HEK293 (cell line): Measurements from ENCODE around the gene PPP5C.

ENCODE experiments used
- CTCF ChIA-PET: fragments of 350-600 bp; formaldehyde crosslinking; extraction: SDS; loops from one replicate; lab custom pipeline; 2021; ENCODE audit warnings: antibody characterized with exemption; lab: Yijun Ruan, JAX
- POLR2A ChIA-PET: fragments of 300-600 bp; formaldehyde crosslinking; extraction: SDS; loops from one replicate; lab custom pipeline; 2020; ENCODE audit warnings: antibody characterized with exemption, inconsistent platforms; lab: Yijun Ruan, JAX
- H3K27ac ChIP-seq: fragments of 200-500 bp; sonication (Bioruptor generic); 2 replicates; pipeline ENCODE4 v1.5.1; 2014; ENCODE audit warnings: low read depth, low read length, control low read depth, inconsistent platforms; ENCODE audit errors: extremely low read depth
- H3K36me3 ChIP-seq, 2 experiments: fragments of 200-500 bp in 1 of 2; sonication (Bioruptor generic) in 1 of 2; 1 replicate in 1 of 2; 2 replicates in 1 of 2; pipeline ENCODE4 v1.5.1; 2014 to 2017; ENCODE audit warnings: inconsistent platforms in 2 of 2, low read length in 2 of 2; ENCODE audit not compliant: control insufficient read depth in 2 of 2, insufficient read depth in 1 of 2
- H3K4me1 ChIP-seq: fragments of 200-500 bp; sonication (Bioruptor generic); 2 replicates; pipeline ENCODE4 v1.5.1; 2014; ENCODE audit warnings: mild to moderate bottlenecking, low read length, inconsistent platforms; ENCODE audit not compliant: control insufficient read depth, insufficient read depth
- H3K4me3 ChIP-seq: 2 replicates; pipeline ENCODE4 v1.5.1; 2011; ENCODE audit warnings: low read depth, mild to moderate bottlenecking, control low read depth, low read length, moderate library complexity
- H3K9me3 ChIP-seq: fragments of 200-500 bp; sonication (Bioruptor generic); 2 replicates; pipeline ENCODE4 v1.5.1; 2014; ENCODE audit warnings: low read depth, low read length, inconsistent platforms; ENCODE audit not compliant: control insufficient read depth, insufficient read depth
- BCL11B ChIP-seq: fragments of 450-650 bp; formaldehyde crosslinking; IDR thresholded peaks from 2 replicates; pipeline ENCODE4 v1.5.1; 2016; ENCODE audit warnings: low read depth, missing biosample characterization, missing genetic modification characterization
- GLI2 ChIP-seq: fragments of 450-650 bp; formaldehyde crosslinking; IDR thresholded peaks from 2 replicates; pipeline ENCODE4; 2017; ENCODE audit warnings: missing biosample characterization, missing genetic modification characterization, low read depth, borderline replicate concordance
- IKZF3 ChIP-seq: fragments of 450-650 bp; IDR thresholded peaks from 2 replicates; pipeline ENCODE4 v1.5.0; 2018; ENCODE audit warnings: missing biosample characterization, mild to moderate bottlenecking, missing genetic modification characterization, moderate library complexity
- SP2 ChIP-seq: fragments of 450-650 bp; formaldehyde crosslinking; IDR thresholded peaks from 2 replicates; pipeline ENCODE4 v1.5.1; 2016; ENCODE audit warnings: missing biosample characterization, missing genetic modification characterization
- TCF7L2 ChIP-seq: IDR thresholded peaks from 2 replicates; pipeline ENCODE4 v1.6.1; 2011; ENCODE audit warnings: low read depth, mild to moderate bottlenecking, inconsistent platforms, low read length, moderate library complexity, borderline replicate concordance
- YY1 ChIP-seq: fragments of 450-650 bp; formaldehyde crosslinking; IDR thresholded peaks from 2 replicates; pipeline ENCODE4 v1.5.1; 2018; ENCODE audit warnings: missing biosample characterization, missing genetic modification characterization
- ZNF292 ChIP-seq: fragments of 450-650 bp; formaldehyde crosslinking; IDR thresholded peaks from 2 replicates; pipeline ENCODE4 v1.5.1; 2016; ENCODE audit warnings: low read depth, missing biosample characterization, missing genetic modification characterization, borderline replicate concordance
- ZNF324 ChIP-seq: fragments of 450-650 bp; formaldehyde crosslinking; IDR thresholded peaks from 2 replicates; pipeline ENCODE4 v1.5.1; 2016; ENCODE audit warnings: missing biosample characterization, missing genetic modification characterization
- ZNF341 ChIP-seq: fragments of 450-650 bp; formaldehyde crosslinking; IDR thresholded peaks from 2 replicates; pipeline ENCODE4; 2016; ENCODE audit warnings: low read depth, missing biosample characterization, missing genetic modification characterization
- ZNF354C ChIP-seq: fragments of 450-650 bp; formaldehyde crosslinking; IDR thresholded peaks from 2 replicates; pipeline ENCODE4 v1.5.1; 2016; ENCODE audit warnings: missing biosample characterization, missing genetic modification characterization, low read depth, borderline replicate concordance
- ZNF510 ChIP-seq: fragments of 450-650 bp; formaldehyde crosslinking; IDR thresholded peaks from 2 replicates; pipeline ENCODE4 v1.5.1; 2018; ENCODE audit warnings: mild to moderate bottlenecking, missing genetic modification characterization, missing biosample characterization; ENCODE audit not compliant: insufficient replicate concordance
- ZNF677 ChIP-seq: fragments of 450-650 bp; IDR thresholded peaks from 2 replicates; pipeline ENCODE4 v1.5.0; 2018; ENCODE audit warnings: missing biosample characterization, mild to moderate bottlenecking, missing genetic modification characterization, moderate library complexity
- ZNF76 ChIP-seq: fragments of 450-650 bp; formaldehyde crosslinking; IDR thresholded peaks from 2 replicates; pipeline ENCODE4; 2016; ENCODE audit warnings: low read depth, missing biosample characterization, missing genetic modification characterization, borderline replicate concordance
- TF ChIP-seq, protein P1 (sequence below): fragments of 450-650 bp; formaldehyde crosslinking; IDR thresholded peaks from 2 replicates; pipeline ENCODE4 v1.5.1; 2017; ENCODE audit warnings: missing biosample characterization, missing genetic modification characterization
- TF ChIP-seq, protein P2 (sequence below): fragments of 450-650 bp; formaldehyde crosslinking; IDR thresholded peaks from 2 replicates; pipeline ENCODE4; 2016; ENCODE audit warnings: missing biosample characterization, missing genetic modification characterization

The PPP5C gene

DNA sequence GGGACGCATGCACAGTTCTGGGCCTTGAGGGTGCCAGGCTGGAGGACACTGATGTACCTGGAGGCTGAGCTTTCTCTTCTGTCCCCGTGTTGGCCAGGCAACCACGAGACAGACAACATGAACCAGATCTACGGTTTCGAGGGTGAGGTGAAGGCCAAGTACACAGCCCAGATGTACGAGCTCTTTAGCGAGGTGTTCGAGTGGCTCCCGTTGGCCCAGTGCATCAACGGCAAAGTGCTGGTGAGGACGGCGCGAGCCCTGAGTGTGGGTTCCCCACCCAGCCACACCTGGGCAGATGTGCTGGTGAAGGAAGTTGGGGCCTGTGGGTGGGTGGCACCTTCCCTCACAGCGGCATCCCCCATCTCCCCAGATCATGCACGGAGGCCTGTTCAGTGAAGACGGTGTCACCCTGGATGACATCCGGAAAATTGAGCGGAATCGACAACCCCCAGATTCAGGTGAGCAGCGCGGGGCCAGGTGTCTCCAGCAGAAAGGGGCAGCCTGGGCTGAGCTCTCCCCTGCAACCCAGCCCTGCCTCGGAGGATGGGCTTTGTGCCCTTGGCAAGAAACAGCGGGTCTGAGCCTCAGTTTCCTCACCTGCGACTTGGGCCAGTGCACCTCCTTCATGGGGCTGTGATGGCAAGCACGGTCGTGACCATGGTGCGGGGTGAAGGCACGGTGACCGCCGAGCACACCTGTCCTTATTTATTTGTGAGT, 40.3 kb downstream of the PPP5C start:
- ChIA-PET POLR2A (no interaction called here), CTCF (interaction anchor here (0.7 to 4.6 kb wide), 3 partner anchors 9 to 142 kb away, joined by 3 to 26 read pairs (median 3); no protein-coding TSS in a partner anchor)
- H3K27ac ChIP-seq, result no peak overlapping the region
- H3K4me1 ChIP-seq, result no peaks in the 10 kb centered on the region
- H3K36me3 ChIP-seq, result peaks cover 52 to 94% of the 10 kb centered on the region in 2 experiments
- no peaks in the 10 kb centered on the region for H3K9me3 ChIP-seq
- TF ChIP-seq ZNF510 (tag by site-specific recombination) (no peak), SP2 (tag by site-specific recombination) (no peak), ZNF354C (no peak), IKZF3 (tag by site-specific recombination) (no peak), GLI2 (no peak), ZNF292 (tag by site-specific recombination) (no peak)
- TF ChIP-seq, protein P1, sequence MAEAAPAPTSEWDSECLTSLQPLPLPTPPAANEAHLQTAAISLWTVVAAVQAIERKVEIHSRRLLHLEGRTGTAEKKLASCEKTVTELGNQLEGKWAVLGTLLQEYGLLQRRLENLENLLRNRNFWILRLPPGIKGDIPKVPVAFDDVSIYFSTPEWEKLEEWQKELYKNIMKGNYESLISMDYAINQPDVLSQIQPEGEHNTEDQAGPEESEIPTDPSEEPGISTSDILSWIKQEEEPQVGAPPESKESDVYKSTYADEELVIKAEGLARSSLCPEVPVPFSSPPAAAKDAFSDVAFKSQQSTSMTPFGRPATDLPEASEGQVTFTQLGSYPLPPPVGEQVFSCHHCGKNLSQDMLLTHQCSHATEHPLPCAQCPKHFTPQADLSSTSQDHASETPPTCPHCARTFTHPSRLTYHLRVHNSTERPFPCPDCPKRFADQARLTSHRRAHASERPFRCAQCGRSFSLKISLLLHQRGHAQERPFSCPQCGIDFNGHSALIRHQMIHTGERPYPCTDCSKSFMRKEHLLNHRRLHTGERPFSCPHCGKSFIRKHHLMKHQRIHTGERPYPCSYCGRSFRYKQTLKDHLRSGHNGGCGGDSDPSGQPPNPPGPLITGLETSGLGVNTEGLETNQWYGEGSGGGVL, result no peak
- no peak overlapping the region for H3K4me3 ChIP-seq

DNA sequence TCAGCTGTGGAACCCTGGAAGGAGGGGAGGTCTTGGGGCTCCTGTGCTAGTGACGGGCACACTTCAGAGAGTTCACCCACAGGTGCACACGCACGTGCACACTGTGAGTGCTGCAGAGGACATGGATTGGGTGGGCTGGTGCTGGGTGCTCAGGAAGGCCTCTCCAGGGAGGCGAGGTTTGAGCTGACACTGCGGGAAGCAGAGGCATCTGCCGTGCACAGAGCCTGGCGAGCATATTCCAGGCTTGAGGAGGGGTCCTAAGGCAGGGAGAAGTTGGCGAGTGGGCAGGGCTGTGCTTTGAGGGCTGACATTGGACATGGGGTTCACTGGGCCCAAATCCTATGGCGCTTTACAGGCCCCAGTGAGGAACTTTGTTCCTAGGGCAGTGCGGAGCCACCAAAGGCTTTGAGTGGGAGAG, 40.8 kb downstream of the PPP5C start:
- TF ChIP-seq ZNF76, result no peak
- no peak for TF ChIP-seq TCF7L2
- TF ChIP-seq ZNF324 (tag by site-specific recombination), result no peak
- TF ChIP-seq YY1 (tag by site-specific recombination), result no peak
- Histone ChIP-seq H3K36me3 (peaks cover 46 to 91% of the 10 kb centered on the region in 2 experiments), H3K4me3 (no peak overlapping the region), H3K9me3 (no peaks in the 10 kb centered on the region), H3K27ac (no peak overlapping the region), H3K4me1 (no peaks in the 10 kb centered on the region)
- ChIA-PET POLR2A (no interaction called here), CTCF (no interaction called here)

DNA sequence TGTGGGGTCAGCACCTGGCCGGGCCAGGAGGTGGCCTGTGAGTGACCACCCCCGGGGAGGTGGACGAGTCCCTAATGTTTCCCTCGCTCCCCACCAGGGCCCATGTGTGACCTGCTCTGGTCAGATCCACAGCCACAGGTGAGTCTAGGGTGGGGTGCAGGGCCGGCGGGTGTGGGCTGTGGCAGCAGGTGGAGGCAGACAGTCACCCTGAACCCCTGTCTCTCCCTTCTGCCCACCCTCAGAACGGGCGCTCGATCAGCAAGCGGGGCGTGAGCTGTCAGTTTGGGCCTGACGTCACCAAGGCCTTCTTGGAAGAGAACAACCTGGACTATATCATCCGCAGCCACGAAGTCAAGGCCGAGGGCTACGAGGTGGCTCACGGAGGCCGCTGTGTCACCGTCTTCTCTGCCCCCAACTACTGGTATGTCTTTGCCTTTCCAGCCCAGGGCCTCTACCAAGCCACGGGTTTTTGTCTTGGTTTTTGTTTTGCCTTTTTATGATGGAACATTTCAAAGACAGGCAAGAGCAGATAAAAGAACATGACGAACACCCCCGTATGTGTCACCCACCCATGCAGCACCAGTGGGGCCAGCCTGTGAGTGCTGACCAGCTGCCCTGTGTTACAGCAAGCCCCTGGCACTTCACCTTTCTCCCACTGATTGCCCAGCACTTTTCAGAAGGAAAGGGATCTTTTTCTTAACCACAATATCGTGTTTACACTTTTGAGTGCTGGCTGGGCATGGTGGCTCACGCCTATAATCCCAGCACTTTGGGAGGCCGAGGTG, 41.6 kb downstream of the PPP5C start:
- no peaks in the 10 kb centered on the region for H3K9me3 ChIP-seq
- H3K27ac ChIP-seq, result no peak overlapping the region
- H3K4me1 ChIP-seq, result no peaks in the 10 kb centered on the region
- 0 out of 2 replicates have a peak, but pooled peaks have one; percentile 39 for TF ChIP-seq BCL11B (tag by site-specific recombination)
- no peak for TF ChIP-seq ZNF677 (tag by site-specific recombination)
- TF ChIP-seq, protein P2, sequence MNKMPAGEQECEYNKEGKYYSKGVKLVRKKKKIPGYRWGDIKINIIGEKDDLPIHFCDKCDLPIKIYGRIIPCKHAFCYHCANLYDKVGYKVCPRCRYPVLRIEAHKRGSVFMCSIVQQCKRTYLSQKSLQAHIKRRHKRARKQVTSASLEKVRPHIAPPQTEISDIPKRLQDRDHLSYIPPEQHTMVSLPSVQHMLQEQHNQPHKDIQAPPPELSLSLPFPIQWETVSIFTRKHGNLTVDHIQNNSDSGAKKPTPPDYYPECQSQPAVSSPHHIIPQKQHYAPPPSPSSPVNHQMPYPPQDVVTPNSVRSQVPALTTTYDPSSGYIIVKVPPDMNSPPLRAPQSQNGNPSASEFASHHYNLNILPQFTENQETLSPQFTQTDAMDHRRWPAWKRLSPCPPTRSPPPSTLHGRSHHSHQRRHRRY (tag by site-specific recombination), result no peak
- TF ChIP-seq ZNF341 (tag by site-specific recombination), result no peak
- ChIA-PET POLR2A (no interaction called here), CTCF (no interaction called here)
- peaks cover 40 to 85% of the 10 kb centered on the region in 2 experiments for H3K36me3 ChIP-seq
- no peak overlapping the region for H3K4me3 ChIP-seq
